ENCODE measurements around the gene DNAJC6. TPM values are rescaled to one million over a fixed set of nuclear protein-coding genes. Genes with fewer than 3 reads are reported as not detected.
"Not testable (repeated sequence)": the region's sequence is repeated elsewhere in the genome, so short reads cannot be mapped to it uniquely, and the experiment has no call there.

DNAJC6 gene
- total RNA-seq, 1 experiment from 2014 or later, result 11.1 TPM

DNA sequence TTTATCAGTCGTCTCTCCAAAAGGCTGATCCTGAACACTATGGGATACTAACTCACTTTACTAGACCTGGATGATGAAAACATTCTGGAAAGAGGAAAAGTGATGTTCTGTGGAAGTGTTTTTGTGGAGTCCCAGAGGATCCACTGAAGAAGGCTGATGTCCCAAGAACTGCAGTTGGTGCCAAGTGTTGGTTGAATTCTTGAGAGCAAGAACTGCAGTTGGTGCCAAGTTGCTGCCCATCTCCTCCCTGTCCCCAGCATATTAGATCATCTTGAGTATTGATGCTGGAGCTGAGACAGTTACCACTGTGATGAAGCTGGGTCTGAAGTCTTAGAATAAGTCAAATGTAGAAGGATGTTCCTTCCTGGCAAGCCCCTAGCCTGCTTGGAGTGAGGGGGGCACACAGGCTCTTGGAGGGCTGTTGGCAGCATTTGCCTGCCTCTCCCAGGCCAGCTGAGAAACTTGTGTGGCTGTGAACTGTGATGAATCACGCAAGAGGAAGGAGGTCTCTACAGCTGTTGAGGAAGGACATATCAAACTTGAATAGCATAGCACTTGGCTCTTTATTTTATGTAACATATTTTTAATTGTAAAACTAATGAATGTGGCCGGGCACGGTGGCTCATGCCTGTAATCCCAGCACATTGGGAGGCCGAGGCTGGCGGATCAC lies 48.1 kb downstream of the DNAJC6 start:
- no peak for DNase-seq (ENCODE audit: low read depth)

- DNase-seq (ENCODE audit: low read depth), result no peak
Observed at GRCh38 chr1:65359888-65360287, 50.5 kb downstream of the DNAJC6 start.

GRCh38 chr1:65360648-65361047 lies 51.3 kb downstream of the DNAJC6 start:
- no peak for DNase-seq (ENCODE audit: low read depth)

DNA sequence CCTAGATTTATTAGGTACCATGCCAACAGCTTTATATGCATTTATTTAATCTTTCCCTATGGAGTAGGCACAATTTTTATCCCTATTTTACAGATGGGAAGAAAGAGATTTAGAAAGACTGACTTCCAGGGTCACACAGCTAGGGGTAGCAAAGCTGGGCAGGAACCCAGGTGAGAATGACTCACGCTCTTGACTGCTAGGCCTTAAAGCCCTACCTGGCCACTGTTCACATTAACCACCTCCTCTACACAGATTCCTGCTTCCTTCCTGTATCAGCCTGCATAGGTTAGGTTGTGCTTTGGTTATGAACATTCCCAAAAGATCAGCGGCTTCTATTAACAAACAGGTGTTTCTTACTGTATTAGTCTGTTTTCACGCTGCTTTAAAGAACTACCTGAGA lies 53.2 kb downstream of the DNAJC6 start:
- DNase-seq (ENCODE audit: low read depth), result no peak

DNA sequence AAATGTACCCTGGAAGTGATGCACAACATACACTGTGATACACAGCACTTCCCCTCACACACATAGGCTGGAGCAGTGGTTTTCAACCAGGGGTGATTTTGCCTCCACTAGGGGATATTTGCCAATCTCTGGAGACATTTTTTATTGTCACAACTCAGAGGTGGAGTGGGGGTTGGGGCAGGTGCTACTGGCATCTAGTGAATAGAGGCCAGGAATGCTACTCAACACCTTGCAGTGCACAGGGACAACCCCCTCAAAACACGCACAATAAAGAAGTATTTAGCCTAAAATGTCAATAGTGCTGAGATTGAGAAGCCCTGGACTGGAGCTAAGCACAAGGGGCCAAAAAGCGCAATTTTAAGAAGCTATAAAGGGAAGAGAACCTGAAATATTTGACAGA lies 54.1 kb downstream of the DNAJC6 start:
- DNase-seq (ENCODE audit: low read depth), result no peak

DNA sequence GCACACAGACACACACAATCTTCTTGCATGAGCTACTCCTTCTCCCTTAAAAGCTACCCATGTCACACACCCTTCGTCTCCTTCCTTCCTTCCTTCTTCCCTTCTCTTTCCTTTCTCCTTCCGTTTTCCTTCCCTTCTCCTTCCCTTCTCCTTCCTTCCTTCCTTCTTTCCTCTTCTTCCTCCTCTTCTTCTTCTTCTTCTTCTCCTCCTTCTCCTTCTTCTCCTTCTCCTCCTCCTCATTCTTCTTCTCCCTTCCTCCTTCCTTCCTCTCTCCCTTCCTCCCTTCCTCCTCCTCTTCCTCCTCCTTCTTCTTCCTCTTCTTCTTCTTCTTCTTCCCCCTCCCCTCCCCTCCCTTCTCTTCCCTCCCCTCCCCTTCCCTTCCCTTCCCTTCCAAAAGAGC lies 59.1 kb downstream of the DNAJC6 start:
- no peak for DNase-seq (ENCODE audit: low read depth)

- no peak for DNase-seq (ENCODE audit: low read depth)
Observed at GRCh38 chr1:65371544-65371943, 62.2 kb downstream of the DNAJC6 start.

- DNase-seq (ENCODE audit: low read depth), result no peak
Observed at GRCh38 chr1:65372557-65372956, 63.2 kb downstream of the DNAJC6 start.

DNA sequence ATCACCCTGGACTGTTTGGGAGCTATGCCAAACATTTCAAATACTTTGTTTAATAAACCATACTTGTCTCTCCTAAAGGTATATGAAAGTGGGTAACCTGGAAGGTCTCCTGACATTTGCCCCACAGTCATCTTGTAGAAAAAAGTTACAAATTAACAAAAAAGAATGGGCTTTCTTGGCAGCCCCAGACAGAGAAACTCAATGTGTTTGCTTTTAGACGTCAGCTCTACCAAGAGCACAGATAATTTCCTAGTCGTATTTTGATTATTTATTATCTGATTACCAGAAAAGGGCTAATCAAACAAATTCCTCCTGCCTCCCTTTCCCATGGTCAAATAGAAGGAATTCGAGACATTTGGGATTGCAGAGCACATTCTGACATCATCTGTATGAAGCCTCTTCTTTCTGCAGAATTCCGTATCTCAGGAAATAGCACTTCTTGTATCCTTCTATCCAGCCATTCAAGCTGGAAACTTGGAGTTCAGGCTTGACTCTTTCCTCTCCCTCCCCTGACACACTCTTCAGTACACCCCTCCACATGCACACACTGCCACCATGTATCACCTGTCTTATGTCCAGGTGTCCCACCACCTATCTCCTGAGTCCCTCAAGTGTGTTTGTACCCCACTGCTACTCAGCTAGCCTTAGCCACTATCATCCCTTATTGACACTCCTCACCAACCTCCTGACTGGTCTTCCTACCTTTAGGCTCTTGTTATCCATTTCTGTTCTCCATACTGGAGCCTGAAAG lies 68.3 kb downstream of the DNAJC6 start:
- no peak for DNase-seq (ENCODE audit: low read depth)

DNA sequence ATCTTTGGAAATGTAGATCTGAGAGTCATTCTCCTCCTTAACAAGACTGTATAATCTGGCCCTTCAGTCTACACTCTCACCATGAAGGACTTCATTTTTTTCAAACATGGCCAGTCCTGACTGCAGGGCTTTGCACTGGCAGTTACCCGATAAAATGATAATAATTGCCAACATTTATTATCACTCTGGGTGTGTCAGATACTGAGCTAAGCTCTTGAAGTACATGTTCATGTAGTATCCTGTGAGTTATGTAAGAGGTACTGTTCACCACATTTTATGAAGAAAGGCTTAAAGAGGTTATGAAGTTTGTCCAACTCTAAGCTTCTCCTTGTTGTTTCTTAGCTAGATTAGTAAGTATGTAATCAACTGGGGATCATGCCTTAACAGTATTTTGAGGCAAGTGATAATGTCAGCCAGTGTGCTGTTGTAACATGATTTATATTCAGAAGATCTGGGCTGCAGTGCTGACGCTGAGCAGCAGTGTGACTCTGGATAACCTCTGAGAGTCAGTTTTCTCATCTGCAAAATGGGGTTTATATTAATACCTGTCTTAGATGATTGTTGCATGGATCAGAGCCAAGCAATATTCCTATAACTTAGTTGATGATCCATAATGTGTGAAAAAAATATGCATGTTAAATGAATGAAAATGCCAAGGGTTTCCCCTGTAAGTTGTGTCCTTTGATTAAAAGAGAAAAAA lies 69.1 kb downstream of the DNAJC6 start:
- DNase-seq (ENCODE audit: low read depth), result no peak

DNA sequence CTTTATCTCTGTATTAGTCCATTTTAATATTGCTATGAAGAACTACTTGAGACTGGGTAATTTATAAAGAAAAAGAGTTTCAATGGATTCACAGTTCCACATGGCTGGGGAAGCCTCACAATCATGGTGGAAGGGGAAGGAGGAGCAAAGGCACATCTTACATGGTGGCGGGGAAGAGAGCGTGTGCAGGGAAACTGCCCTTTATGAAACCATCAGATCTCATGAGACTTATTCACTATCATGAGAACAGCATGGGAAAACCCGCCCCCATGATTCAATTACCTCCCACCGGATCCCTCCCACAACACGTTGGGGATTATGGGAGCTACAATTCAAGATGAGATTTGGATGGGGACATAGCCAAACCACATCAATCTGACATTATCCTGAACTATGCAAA lies 75.1 kb downstream of the DNAJC6 start:
- not testable (repeated sequence) for DNase-seq (ENCODE audit: low read depth)

DNA sequence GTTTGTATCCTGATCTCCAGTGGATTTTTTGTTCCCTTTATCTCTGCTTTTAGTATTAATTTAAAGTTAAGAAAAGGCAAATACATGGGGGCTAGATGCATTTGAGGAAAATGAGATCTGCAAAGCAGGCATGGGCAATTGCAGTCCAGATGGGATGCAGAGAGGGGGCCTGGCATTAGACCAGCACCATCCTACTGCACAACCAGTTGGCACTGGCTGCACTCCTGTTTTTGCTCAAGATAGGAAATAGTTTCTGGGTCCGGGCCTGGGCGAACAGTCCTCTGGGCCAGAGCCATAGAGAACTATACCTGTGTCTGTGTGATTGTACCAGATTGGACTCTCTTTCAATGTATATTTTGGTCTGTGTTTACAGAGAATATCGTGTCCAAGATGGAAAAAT lies 77.1 kb downstream of the DNAJC6 start:
- no peak for DNase-seq (ENCODE audit: low read depth)

DNA sequence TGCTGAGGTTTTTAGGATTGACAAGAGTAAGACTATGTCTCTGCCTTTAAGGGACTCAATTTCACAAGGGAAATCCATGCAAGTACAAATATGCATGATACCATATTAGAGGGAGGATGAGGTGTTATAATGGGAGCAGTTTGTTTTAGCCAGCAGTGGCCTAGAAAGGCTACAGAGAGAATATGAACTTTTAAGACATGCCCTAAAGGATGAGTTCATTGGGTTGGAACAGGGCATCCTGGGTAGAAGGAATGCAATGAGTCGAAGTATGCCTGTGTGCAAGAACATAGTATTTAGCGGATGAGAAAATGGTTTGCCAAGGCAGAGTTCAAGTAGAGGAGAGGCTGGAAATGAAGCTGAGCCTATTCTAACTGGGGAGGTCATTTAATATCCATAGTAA lies 78.5 kb downstream of the DNAJC6 start:
- no peak for DNase-seq (ENCODE audit: low read depth)

DNA sequence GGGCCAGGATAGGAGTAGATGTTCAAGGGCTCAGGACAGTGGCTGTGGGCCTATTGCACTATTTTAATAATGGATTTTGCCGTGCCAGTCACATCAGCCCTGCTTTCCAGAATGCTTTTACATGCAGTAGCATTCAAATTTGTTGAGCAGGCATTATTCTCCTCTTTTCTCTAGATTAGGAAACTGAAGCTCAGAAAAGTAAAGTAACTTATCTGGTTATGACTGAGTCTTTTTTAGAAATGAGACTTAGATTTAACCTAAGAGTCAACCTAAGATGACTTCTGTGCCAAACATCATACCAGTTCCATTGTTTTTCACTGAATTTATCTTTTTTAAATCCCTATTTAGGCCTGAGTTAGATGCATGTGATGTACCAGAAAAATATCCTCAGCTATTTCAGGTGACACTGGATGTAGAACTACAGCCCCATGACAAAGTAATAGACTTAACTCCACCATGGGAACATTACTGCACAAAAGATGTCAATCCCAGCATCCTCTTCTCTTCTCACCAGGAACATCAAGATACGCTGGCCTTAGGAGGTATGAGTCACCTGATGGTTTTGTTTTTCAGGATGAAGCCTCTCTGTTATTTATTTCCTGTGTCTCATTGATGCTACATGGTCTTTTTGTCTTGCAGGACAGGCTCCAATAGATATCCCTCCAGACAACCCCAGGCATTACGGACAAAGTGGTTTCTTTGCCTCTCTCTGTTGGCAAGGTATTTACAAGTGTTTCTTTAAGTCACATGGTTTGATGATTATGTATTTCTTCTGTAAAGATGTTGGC lies 79.8 kb downstream of the DNAJC6 start:
- DNase-seq (ENCODE audit: low read depth), result no peak

DNA sequence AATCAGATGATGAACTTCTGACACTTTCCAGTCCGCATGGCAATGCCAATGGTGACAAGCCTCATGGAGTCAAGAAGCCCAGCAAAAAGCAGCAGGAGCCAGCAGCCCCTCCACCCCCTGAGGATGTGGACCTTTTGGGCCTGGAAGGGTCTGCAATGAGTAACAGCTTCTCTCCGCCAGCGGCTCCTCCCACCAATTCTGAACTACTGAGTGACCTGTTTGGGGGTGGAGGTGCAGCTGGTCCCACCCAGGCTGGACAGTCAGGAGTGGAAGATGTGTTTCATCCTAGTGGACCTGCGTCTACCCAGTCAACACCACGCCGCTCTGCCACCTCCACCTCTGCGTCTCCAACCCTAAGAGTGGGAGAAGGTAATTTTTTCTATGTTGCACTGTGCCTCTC lies 83.2 kb downstream of the DNAJC6 start:
- no peak for DNase-seq (ENCODE audit: low read depth)

DNA sequence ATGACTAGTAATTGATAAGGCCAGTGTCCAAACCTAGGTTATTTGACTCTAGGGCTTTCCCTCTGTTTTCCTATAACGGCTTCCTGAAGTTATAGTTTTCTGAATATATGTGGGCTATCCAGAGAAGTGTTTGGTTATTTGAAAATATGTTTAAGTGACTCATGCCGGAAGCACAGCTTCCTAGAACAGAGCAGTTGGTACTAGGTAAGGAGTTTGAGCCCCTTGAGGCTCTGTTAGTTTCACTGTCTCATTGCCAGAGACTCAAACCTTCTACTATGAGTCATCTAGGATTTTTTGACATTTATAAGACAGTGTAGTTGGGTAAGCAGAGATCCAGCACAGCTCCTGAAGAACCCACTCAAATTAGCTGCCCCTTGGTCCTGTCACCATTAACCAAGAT lies 84.0 kb downstream of the DNAJC6 start:
- peak; percentile 67 for DNase-seq (ENCODE audit: low read depth)

- no peak for DNase-seq (ENCODE audit: low read depth)
Observed at GRCh38 chr1:65393928-65394327, 84.6 kb downstream of the DNAJC6 start.

DNA sequence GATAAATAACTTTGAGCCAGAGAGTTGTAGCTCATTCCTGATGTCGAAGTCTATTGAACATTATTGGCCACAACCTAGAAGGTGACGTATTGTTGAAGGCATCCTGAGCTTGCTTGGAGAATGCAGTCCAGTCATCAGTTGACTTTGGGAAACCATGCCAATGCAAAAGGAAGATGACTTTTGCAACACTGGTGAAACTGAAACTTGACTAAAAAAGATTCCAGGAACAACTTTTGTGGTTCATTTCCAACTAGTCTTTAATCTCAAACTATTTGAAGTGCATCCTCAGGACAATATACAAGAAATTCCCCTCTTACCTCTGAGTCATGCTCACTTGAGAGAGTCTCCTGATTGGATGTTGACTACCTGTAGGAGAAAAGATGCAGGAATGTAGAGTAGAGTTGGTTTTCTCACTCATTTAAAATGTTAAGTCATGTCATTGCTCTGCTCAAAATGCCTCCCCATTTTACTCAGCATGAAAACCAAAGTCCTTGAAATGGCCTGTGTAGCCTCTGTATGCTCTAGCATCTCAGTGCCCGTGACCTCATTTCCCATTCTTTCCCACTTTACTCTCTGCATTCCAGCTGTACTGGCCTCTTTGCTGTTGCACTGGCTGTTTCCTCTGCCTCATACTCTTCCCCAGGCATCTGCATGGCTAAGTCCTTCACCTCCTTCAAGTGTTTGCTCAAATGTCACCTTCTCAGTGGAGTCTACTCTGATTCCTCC lies 86.7 kb downstream of the DNAJC6 start:
- peak; percentile 19 for DNase-seq (ENCODE audit: low read depth)

GRCh38 chr1:65398083-65398482 lies 88.7 kb downstream of the DNAJC6 start:
- DNase-seq (ENCODE audit: low read depth), result no peak

DNA sequence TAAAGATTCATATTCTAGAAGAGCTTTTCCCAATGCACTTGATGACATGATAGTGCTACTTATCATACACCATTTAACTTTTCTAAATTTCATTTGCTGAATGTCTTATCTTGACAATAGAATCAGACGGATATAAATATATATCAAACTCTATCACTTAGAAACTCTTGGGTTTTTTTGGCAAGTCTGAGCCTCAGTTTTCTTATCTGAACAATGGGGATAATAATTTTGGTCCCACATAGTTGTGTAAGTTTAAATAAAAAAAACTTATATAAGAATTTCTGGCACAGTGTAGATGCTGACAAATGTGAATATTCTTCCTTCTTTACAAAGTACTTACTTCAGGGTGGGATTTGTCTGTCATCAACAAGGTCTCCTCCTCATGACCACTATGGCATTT lies 89.7 kb downstream of the DNAJC6 start:
- DNase-seq (ENCODE audit: low read depth), result no peak

DNA sequence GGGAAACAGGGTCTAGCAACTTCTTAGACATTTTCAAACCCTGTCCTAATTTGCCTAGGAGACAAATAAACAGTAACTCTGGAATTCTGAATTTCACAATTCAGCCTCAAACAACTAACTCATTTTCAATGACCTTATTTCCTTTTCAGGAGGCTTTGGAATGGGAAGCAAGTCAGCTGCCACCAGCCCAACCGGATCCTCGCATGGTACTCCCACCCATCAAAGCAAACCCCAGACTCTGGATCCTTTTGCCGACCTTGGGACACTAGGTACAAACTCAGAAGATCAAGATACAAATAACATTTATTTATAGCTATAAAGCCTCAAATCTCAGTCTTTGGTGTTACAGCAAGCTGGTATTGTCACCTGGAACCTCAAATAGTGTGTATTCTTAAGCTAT lies 92.3 kb downstream of the DNAJC6 start:
- DNase-seq (ENCODE audit: low read depth), result no peak

DNA sequence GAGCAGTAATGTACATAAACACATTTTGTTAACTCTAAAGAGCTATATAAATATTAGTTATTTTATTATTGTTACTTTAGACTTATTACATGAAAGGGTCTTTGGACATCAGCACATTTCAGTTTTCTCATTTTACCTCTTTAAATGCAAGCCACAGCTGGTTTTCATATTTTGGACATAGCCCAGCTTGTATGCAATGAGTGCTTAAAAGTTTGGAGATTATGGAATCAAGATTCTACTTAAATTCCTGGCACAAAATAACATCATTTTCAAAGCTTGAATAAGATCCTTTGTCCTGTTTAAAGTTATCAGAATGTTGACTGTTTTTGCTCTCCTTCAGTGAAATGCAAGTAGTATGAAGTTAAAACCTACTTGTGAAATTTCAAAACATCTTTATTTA lies 95.6 kb downstream of the DNAJC6 start:
- DNase-seq (ENCODE audit: low read depth), result no peak

Measured in Daoy (cell line).